Upper lobe of left lung (tissue), 6 donors: ENCODE data around the gene EIF3M. TPM values are rescaled to one million over a fixed set of nuclear protein-coding genes. Genes with fewer than 3 reads are reported as not detected.

Source experiments
- ATAC-seq, 2 donors: fragments of 200-7000 bp; cut with Tn5 transposase; one replicate each; pipeline ENCODE4 v1.9.1; 2022; ENCODE audit warnings: mild to moderate bottlenecking in 2 of 2, moderate library complexity in 2 of 2; ENCODE audit not compliant: low FRiP score in 2 of 2
- DNase-seq, 2 donors: peaks; one replicate each; pipeline ENCODE4 v3.0.0-alpha.2; 2019 to 2020
- H3K27ac ChIP-seq, 4 donors: fragments of 200-600 bp; sonication (generic); one replicate each; pipeline ENCODE4 v1.5.1; 2016 to 2019
- H3K27me3 ChIP-seq, 4 donors: fragments of 200-600 bp; sonication (generic); one replicate each; pipeline ENCODE4 v1.5.1; 2017 to 2019
- H3K36me3 ChIP-seq, 4 donors: fragments of 200-600 bp; sonication (generic); one replicate each; pipeline ENCODE4 v1.5.1; 2016 to 2019
- H3K4me1 ChIP-seq, 4 donors: fragments of 200-600 bp; sonication (generic); one replicate each; pipeline ENCODE4 v1.5.1; 2018 to 2019
- H3K4me3 ChIP-seq, 4 donors: fragments of 200-600 bp; sonication (generic); one replicate each; pipeline ENCODE4 v1.5.1; 2017 to 2019; ENCODE audit warnings: mild to moderate bottlenecking in 2 of 4, moderate library complexity in 1 of 4
- H3K9me3 ChIP-seq, 4 donors: fragments of 200-600 bp; sonication (generic); one replicate each; pipeline ENCODE4 v1.5.1; 2018 to 2019
- EP300 ChIP-seq, 4 donors: sonication (generic); formaldehyde crosslinking; IDR thresholded peaks; one replicate each; pipeline ENCODE4 v1.5.1; 2017; ENCODE audit warnings: antibody characterized with exemption in 4 of 4, control low read depth in 2 of 4
- POLR2A ChIP-seq, 4 donors: fragments of 450-650 bp; IDR thresholded peaks; one replicate each; pipeline ENCODE4 v1.5.1; 2016 to 2017; ENCODE audit warnings: antibody characterized with exemption in 4 of 4, mild to moderate bottlenecking in 2 of 4
- POLR2AphosphoS5 ChIP-seq, 2 donors: sonication (generic); formaldehyde crosslinking; IDR thresholded peaks; one replicate each; pipeline ENCODE4 v1.5.1; 2017; ENCODE audit warnings: antibody characterized with exemption in 2 of 2
- WGBS, 2 donors: methylation state at CpG; one replicate each; pipeline ENCODE4 v1.1.5; 2017 to 2018; 5-methylcytosine and 5-hydroxymethylcytosine counted together
- total RNA-seq, 6 donors: library from RNA; depleted of rRNA in 4 of 6; stranded (reverse); fragments of >200 nt in 4 of 6; gene quantifications; one replicate each; pipeline versions ENCODE4 v1.1.0 to v1.2.1, GENCODE V29; 2016 to 2021
- TF ChIP-seq, protein P1 (sequence below), 6 experiments: fragments of 450-650 bp in 4 of 6; fragments of 200-600 bp in 2 of 6; sonication (generic) in 2 of 6; IDR thresholded peaks; one replicate each; pipeline ENCODE4 v1.5.1; 2016 to 2019; ENCODE audit warnings: antibody characterized with exemption in 6 of 6
- donor health status: DM: no; HTN: no; CAD: no; lungs with moderate emphysema.
- donor health status: DM: no; HTN: yes; CAD: no; lungs with severe emphysema.

Gene EIF3M
- total RNA-seq, 6 donors from 2014 or later = 81.7 to 271 (median 155) TPM

DNA sequence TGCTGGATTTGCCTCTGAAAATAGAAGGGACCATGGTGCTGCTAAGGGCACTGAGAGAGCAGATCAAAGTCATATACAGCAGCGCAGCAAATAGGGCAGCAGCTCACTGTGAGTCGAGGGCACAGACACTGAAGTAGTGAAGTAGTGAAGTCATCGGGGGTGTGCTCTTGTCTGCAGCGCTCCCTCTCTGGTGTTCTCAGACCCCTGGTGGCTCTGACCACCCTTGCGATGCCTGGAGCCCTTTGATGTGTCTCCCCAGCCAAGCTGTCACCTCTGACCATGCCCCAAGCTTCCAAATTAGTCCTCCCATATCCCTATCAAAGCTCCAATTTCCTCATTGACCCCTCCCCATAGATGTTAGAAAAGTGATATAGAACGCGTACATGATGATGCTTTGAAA is 27.7 kb upstream of the EIF3M start:
- H3K27me3 ChIP-seq = no peaks in the 10 kb centered on the region
- ATAC-seq = no peak
- no peaks in the 10 kb centered on the region for H3K36me3 ChIP-seq
- no peak overlapping the region for H3K27ac ChIP-seq
- H3K9me3 ChIP-seq = no peaks in the 10 kb centered on the region
- H3K4me3 ChIP-seq = no peak overlapping the region
- H3K4me1 ChIP-seq = no peaks in the 10 kb centered on the region
- WGBS, 2 donors = 90 to 93% methylated on average over 5 to 7 of the region's 7 CpGs
- TF ChIP-seq, protein P1, sequence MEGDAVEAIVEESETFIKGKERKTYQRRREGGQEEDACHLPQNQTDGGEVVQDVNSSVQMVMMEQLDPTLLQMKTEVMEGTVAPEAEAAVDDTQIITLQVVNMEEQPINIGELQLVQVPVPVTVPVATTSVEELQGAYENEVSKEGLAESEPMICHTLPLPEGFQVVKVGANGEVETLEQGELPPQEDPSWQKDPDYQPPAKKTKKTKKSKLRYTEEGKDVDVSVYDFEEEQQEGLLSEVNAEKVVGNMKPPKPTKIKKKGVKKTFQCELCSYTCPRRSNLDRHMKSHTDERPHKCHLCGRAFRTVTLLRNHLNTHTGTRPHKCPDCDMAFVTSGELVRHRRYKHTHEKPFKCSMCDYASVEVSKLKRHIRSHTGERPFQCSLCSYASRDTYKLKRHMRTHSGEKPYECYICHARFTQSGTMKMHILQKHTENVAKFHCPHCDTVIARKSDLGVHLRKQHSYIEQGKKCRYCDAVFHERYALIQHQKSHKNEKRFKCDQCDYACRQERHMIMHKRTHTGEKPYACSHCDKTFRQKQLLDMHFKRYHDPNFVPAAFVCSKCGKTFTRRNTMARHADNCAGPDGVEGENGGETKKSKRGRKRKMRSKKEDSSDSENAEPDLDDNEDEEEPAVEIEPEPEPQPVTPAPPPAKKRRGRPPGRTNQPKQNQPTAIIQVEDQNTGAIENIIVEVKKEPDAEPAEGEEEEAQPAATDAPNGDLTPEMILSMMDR (IDR thresholded peaks at IDR 0.05) = no peak
- TF ChIP-seq POLR2A (IDR thresholded peaks at IDR 0.05) = no peak
- TF ChIP-seq POLR2AphosphoS5 (IDR thresholded peaks at IDR 0.05) = no peak
- no peak for TF ChIP-seq EP300 (IDR thresholded peaks at IDR 0.05)
- no peak for DNase-seq

DNA sequence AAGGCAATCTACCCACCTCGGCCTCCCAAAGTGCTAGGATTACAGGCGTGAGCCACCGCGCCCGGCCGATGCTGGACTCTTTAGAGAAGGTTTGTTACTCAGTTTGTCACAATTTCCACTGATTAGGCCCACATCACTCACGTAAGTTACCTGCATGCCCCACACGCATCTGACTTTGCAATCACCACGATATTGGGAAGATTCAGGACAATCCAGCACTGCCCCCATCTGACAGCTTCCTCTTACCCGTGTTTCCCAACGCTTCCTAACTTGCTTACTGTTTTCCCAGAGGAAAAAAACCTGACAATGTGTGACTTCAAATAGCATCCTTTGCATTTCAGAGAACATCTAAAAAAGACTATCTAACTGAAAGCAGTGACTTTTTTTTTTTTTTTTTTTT is 21.8 kb upstream of the EIF3M start:
- peak in 1 of 2 donors; percentile 46 for DNase-seq

DNA sequence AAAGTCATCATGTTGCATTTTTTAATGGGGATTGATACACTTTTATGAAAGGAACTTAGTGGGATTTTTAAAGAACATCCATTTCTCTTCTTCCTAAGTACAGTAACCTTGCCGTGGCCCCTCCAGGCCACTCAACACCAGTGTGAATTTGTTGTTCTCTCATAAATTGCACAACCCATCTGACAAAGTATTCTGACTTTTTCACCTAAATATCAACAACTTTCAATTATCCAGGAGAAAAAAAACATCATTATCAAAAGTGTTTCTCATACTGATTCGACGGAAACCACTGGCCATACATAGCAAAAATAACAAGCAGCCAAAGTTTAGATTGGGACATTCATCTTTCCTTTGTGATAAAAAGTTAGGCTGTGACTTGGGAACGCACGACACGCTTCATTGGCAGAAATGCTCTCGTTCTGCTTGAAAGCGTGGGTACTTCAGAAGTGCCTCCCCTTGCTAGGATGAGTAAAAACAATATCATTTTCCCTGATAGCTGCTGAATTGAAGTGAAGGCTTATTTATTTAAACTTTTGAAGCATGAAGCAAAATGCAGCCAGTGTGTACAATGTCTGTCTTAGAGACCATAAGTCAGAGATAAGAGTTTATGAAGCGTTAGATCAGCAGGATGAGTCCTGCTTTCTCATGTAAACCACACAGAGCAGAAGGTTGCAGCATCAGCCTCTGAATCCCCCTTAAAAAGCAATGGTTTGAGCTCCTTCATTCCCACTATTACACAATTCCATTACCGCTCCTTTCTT is 20.6 kb upstream of the EIF3M start:
- Histone ChIP-seq H3K27me3 (no peaks in the 10 kb centered on the region), H3K36me3 (no peaks in the 10 kb centered on the region), H3K4me3 (no peak overlapping the region), H3K27ac (no peak overlapping the region), H3K9me3 (no peaks in the 10 kb centered on the region), H3K4me1 (no peaks in the 10 kb centered on the region)
- no peak for ATAC-seq
- 49 to 57% methylated on average over 10 of the region's 10 CpGs for WGBS, 2 donors
- TF ChIP-seq, protein P1 (IDR thresholded peaks at IDR 0.05) = no peak
- TF ChIP-seq EP300 (IDR thresholded peaks at IDR 0.05) (no peak), POLR2AphosphoS5 (IDR thresholded peaks at IDR 0.05) (no peak), POLR2A (IDR thresholded peaks at IDR 0.05) (no peak)
- no peak for DNase-seq

More for the DNA sequence above, 21.8 kb upstream of the EIF3M start:
- Histone ChIP-seq H3K27ac (no peak overlapping the region), H3K4me1 (no peaks in the 10 kb centered on the region), H3K9me3 (no peaks in the 10 kb centered on the region), H3K4me3 (no peak overlapping the region), H3K27me3 (no peaks in the 10 kb centered on the region), H3K36me3 (no peaks in the 10 kb centered on the region)
- no peak for TF ChIP-seq POLR2AphosphoS5 (IDR thresholded peaks at IDR 0.05)
- no peak for TF ChIP-seq POLR2A (IDR thresholded peaks at IDR 0.05)
- TF ChIP-seq EP300 (IDR thresholded peaks at IDR 0.05) = no peak
- TF ChIP-seq, protein P1 (IDR thresholded peaks at IDR 0.05) = no peak
- ATAC-seq = no peak
- 88 to 90% methylated on average over 11 of the region's 11 CpGs for WGBS, 2 donors

DNA sequence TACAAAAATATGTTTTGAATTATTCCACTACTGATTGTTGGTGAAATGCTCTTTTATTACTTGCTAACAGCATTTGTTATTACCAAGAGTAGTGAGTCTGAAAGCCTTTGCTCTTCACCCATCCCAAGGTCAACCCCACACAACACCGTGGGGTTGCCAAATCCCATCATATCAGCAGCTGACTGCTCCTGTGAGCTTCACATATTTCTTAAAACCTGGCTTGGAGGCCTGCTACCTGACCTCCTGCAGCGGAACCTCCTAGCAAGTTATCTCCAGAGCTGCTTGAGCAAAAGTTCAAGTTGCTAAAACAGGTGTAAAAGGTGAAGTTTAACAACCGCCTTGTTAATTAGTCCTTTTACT is 20.1 kb upstream of the EIF3M start:
- H3K27me3 ChIP-seq = no peaks in the 10 kb centered on the region
- no peak overlapping the region for H3K4me3 ChIP-seq
- DNase-seq = no peak
- TF ChIP-seq POLR2A (IDR thresholded peaks at IDR 0.05) = no peak
- TF ChIP-seq POLR2AphosphoS5 (IDR thresholded peaks at IDR 0.05) = no peak
- no peak for TF ChIP-seq EP300 (IDR thresholded peaks at IDR 0.05)
- TF ChIP-seq, protein P1 (IDR thresholded peaks at IDR 0.05) = no peak
- no peaks in the 10 kb centered on the region for H3K4me1 ChIP-seq
- ATAC-seq = no peak
- H3K27ac ChIP-seq = no peak overlapping the region
- H3K36me3 ChIP-seq = no peaks in the 10 kb centered on the region
- WGBS, 2 donors = 68 to 71% methylated on average over 3 of the region's 3 CpGs
- no peaks in the 10 kb centered on the region for H3K9me3 ChIP-seq

DNA sequence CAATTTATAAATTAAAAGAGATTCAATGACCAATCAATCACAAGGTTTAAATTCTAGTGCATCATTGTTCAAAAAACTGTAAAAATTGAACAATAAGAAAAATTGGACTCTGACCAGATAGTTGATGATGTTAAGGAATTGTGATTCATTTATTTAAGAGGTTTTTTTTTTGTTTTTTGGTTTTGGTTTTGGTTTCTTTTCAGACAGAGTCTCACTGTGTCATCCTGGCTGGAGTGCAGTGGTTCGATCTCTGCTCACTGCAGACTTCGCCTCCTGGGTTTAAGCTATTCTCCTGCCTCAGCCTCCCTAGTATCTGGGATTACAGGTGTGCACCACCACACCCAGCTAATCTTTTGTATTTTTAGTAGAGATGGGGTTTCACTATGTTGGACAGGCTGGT is 17.1 kb upstream of the EIF3M start:
- 88 to 100% methylated on average over 2 of the region's 2 CpGs for WGBS, 2 donors
- Histone ChIP-seq H3K27me3 (no peaks in the 10 kb centered on the region), H3K9me3 (no peaks in the 10 kb centered on the region), H3K4me3 (no peak overlapping the region), H3K4me1 (no peaks in the 10 kb centered on the region), H3K36me3 (no peaks in the 10 kb centered on the region), H3K27ac (no peak overlapping the region)
- ATAC-seq = no peak
- TF ChIP-seq POLR2AphosphoS5 (IDR thresholded peaks at IDR 0.05) = no peak
- DNase-seq = no peak
